NCI-H2081 treated with DMSO at 0.1 percent for 48 hours (cell line): ENCODE data around the gene RGL1.

ENCODE experiments used
- DNase-seq: peaks from one replicate; lab custom pipeline; 2025; lab: John Stamatoyannopoulos, UW

Gene RGL1

GRCh38 chr1:183869664-183870063 lies 64.7 kb downstream of the RGL1 start:
- no peak for DNase-seq

- no peak for DNase-seq
These were observed 65.6 kb downstream of the RGL1 start for GRCh38 chr1:183870351-183871077.

- no peak for DNase-seq
These were observed 66.2 kb downstream of the RGL1 start for GRCh38 chr1:183871142-183871541.

GRCh38 chr1:183871601-183872000 lies 66.7 kb downstream of the RGL1 start:
- DNase-seq, result no peak

- DNase-seq, result no peak
These were observed 67.5 kb downstream of the RGL1 start for GRCh38 chr1:183872403-183872802.

- DNase-seq, result no peak
These were observed 68.7 kb downstream of the RGL1 start for GRCh38 chr1:183873642-183874041.

GRCh38 chr1:183876309-183876708 lies 71.4 kb downstream of the RGL1 start:
- no peak for DNase-seq

GRCh38 chr1:183877053-183877720 lies 72.3 kb downstream of the RGL1 start:
- DNase-seq, result no peak

GRCh38 chr1:183879494-183879893 lies 74.6 kb downstream of the RGL1 start:
- no peak for DNase-seq

GRCh38 chr1:183879966-183880365 lies 75.0 kb downstream of the RGL1 start:
- DNase-seq, result no peak

- DNase-seq, result no peak
These were observed 75.8 kb downstream of the RGL1 start for GRCh38 chr1:183880531-183881243.

GRCh38 chr1:183881387-183882131 lies 76.6 kb downstream of the RGL1 start:
- DNase-seq, result no peak

- no peak for DNase-seq
These were observed 77.6 kb downstream of the RGL1 start for GRCh38 chr1:183882335-183883167.

- DNase-seq, result no peak
These were observed 78.7 kb downstream of the RGL1 start for GRCh38 chr1:183883623-183884022.

GRCh38 chr1:183884526-183884925 lies 79.6 kb downstream of the RGL1 start:
- no peak for DNase-seq

- no peak for DNase-seq
These were observed 80.3 kb downstream of the RGL1 start for GRCh38 chr1:183885142-183885735.

GRCh38 chr1:183886083-183886828 lies 81.3 kb downstream of the RGL1 start:
- no peak for DNase-seq

GRCh38 chr1:183886853-183887252 lies 81.9 kb downstream of the RGL1 start:
- no peak for DNase-seq

- DNase-seq, result no peak
These were observed 83.2 kb downstream of the RGL1 start for GRCh38 chr1:183887826-183888819.
